ENCODE data around the gene AIPL1. TPM values are rescaled to one million over a fixed set of nuclear protein-coding genes. Genes with fewer than 3 reads are reported as not detected.
"Not testable (repeated sequence)": the region's sequence is repeated elsewhere in the genome, so short reads cannot be mapped to it uniquely, and the experiment has no call there.

AIPL1 gene
- total RNA-seq (not detected), polyA plus RNA-seq (not detected)
- long read RNA-seq, donor 1: 0 reads
- long read RNA-seq, donor 2: 0 reads
- long read RNA-seq, donor 3: 0 reads
- long read RNA-seq, donor 4: 0 reads
- long read RNA-seq, donor 5: 0 reads
- long read RNA-seq, donor 6: 0 reads
- long read RNA-seq, donor 7: 0 reads
- long read RNA-seq, donor 8: 0 reads
- long read RNA-seq, donor 9: 0 reads
- long read RNA-seq, donor 10: 0 reads

DNA sequence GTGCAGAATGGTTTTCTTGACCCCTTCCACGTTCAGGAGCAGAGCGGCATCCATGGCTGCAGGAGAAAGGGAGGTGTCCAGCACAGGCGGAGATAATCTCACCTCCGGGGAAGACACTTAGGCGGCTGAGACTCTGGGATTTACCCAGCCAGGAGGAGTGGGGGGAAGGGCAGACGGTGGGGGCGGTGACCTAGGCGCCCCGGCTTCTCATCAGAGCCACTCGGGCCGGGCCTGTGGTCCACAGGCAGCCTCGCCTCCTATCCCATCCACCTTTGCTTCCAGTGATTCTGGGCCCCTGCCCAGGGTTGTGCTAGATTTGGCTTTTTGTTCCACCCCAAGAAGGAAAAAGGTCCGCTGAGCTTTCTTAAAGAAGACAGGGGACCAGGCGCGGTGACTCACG, at the start of gene AIPL1:
Gene AIPL1 (minus strand): TSS at position 71 of the 400 bp plus-strand sequence. CDS start 17 bp downstream, at position 54.
- intact Hi-C loops (cut with DNase I; ENCODE audit: low total_unique reads): no loop called here
- no peak for DNase-seq
- H3K9me3 ChIP-seq: peaks cover 0 to 15% (median 10%) of the 10 kb centered on the region in 4 donors
- TF ChIP-seq, protein P1, sequence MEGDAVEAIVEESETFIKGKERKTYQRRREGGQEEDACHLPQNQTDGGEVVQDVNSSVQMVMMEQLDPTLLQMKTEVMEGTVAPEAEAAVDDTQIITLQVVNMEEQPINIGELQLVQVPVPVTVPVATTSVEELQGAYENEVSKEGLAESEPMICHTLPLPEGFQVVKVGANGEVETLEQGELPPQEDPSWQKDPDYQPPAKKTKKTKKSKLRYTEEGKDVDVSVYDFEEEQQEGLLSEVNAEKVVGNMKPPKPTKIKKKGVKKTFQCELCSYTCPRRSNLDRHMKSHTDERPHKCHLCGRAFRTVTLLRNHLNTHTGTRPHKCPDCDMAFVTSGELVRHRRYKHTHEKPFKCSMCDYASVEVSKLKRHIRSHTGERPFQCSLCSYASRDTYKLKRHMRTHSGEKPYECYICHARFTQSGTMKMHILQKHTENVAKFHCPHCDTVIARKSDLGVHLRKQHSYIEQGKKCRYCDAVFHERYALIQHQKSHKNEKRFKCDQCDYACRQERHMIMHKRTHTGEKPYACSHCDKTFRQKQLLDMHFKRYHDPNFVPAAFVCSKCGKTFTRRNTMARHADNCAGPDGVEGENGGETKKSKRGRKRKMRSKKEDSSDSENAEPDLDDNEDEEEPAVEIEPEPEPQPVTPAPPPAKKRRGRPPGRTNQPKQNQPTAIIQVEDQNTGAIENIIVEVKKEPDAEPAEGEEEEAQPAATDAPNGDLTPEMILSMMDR (IDR thresholded peaks at IDR 0.05): no peak
- no peak for TF ChIP-seq EP300 (IDR thresholded peaks at IDR 0.05)
- no peak for TF ChIP-seq POLR2A (IDR thresholded peaks at IDR 0.05)
- no peak for TF ChIP-seq POLR2AphosphoS5 (IDR thresholded peaks at IDR 0.05)
- WGBS, 5 donors: 70 to 82% (median 78%) methylated on average over 15 to 16 of the region's 16 CpGs
- H3K27ac ChIP-seq: no peak within 1 kb of the TSS
- H3K27me3 ChIP-seq: peaks cover 0 to 45% (median 0%) of the 10 kb centered on the region in 3 donors
- no peaks in the 10 kb centered on the region for H3K36me3 ChIP-seq
- H3K4me1 ChIP-seq: no peaks in the 10 kb centered on the region
- no peak within 1 kb of the TSS for H3K4me3 ChIP-seq

- Histone ChIP-seq H3K4me3 (no peak overlapping the region), H3K9me3 (no peaks in the 10 kb centered on the region), H3K27me3 (no peaks in the 10 kb centered on the region), H3K27ac (no peak overlapping the region), H3K36me3 (peaks cover 0 to 19% (median 4%) of the 10 kb centered on the region in 4 donors), H3K4me1 (peaks cover 0 to 7% (median 0%) of the 10 kb centered on the region in 4 donors)
- no peak for DNase-seq
- intact Hi-C loops (cut with DNase I; ENCODE audit: low total_unique reads): no loop called here
- WGBS, 5 donors: 90 to 94% (median 91%) methylated on average over 14 to 16 of the region's 16 CpGs
- no peak for TF ChIP-seq POLR2A (IDR thresholded peaks at IDR 0.05)
- no peak for TF ChIP-seq POLR2AphosphoS5 (IDR thresholded peaks at IDR 0.05)
- no peak for TF ChIP-seq EP300 (IDR thresholded peaks at IDR 0.05)
- TF ChIP-seq, protein P1 (IDR thresholded peaks at IDR 0.05): no peak
These were observed 48.6 kb upstream of the AIPL1 start for GRCh38 chr17:6483507-6483906.

GRCh38 chr17:6482796-6483195, 47.9 kb upstream of the AIPL1 start:
- H3K4me1 ChIP-seq; H3K27me3 ChIP-seq; intact Hi-C loops (cut with DNase I; ENCODE audit: low total_unique reads); DNase-seq; H3K27ac ChIP-seq; H3K9me3 ChIP-seq; H3K4me3 ChIP-seq: not testable (repeated sequence)
- WGBS, 5 donors: 76 to 90% (median 84%) methylated on average over 10 of the region's 10 CpGs
- peaks cover 0 to 27% (median 5%) of the 10 kb centered on the region in 4 donors for H3K36me3 ChIP-seq

DNA sequence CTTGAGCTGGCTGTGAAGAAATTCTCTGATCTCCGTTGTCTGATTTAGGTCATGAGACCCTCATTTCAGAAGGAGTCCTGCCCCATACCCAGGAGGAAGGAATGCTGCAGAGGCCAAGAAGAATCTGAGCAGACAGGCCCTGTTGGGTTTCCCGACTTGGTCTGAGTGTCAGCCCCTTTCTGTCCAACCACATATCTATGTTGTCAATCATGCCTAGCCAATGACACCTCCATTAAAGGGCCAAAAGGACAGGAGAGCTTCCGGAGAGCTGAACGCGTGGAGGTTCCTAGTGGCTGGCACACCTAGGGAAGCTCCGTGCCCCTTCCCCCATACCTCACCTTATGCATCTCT, 47.2 kb upstream of the AIPL1 start:
- H3K4me3 ChIP-seq: no peak overlapping the region
- 83 to 96% (median 87%) methylated on average over 6 of the region's 6 CpGs for WGBS, 5 donors
- H3K4me1 ChIP-seq: no peaks in the 10 kb centered on the region
- H3K36me3 ChIP-seq: peaks cover 0 to 34% (median 6%) of the 10 kb centered on the region in 4 donors
- intact Hi-C loops (cut with DNase I; ENCODE audit: low total_unique reads): no loop called here
- H3K9me3 ChIP-seq: no peaks in the 10 kb centered on the region
- no peak overlapping the region for H3K27ac ChIP-seq
- TF ChIP-seq, protein P1 (IDR thresholded peaks at IDR 0.05): no peak
- TF ChIP-seq POLR2AphosphoS5 (IDR thresholded peaks at IDR 0.05): no peak
- TF ChIP-seq EP300 (IDR thresholded peaks at IDR 0.05): no peak
- TF ChIP-seq POLR2A (IDR thresholded peaks at IDR 0.05): no peak
- no peak for DNase-seq
- no peaks in the 10 kb centered on the region for H3K27me3 ChIP-seq

- Histone ChIP-seq H3K9me3 (no peaks in the 10 kb centered on the region), H3K4me1 (peaks cover 0 to 6% (median 3%) of the 10 kb centered on the region in 4 donors), H3K4me3 (no peak overlapping the region), H3K36me3 (peaks cover 0 to 43% (median 12%) of the 10 kb centered on the region in 4 donors), H3K27ac (peak overlapping the region in 1 of 5 donors; percentile 42), H3K27me3 (no peaks in the 10 kb centered on the region)
- intact Hi-C loops (cut with DNase I; ENCODE audit: low total_unique reads): no loop called here
- WGBS, 5 donors: 56 to 84% (median 69%) methylated on average over 9 of the region's 9 CpGs
- no peak for DNase-seq
- TF ChIP-seq, protein P1 (IDR thresholded peaks at IDR 0.05): no peak
- no peak for TF ChIP-seq POLR2A (IDR thresholded peaks at IDR 0.05)
- no peak for TF ChIP-seq EP300 (IDR thresholded peaks at IDR 0.05)
- no peak for TF ChIP-seq POLR2AphosphoS5 (IDR thresholded peaks at IDR 0.05)
These were observed 45.4 kb upstream of the AIPL1 start for GRCh38 chr17:6480303-6480675.
